Urothelium cell line (cell line): ENCODE data around the gene LMAN1L.
A peak's percentile ranks its signal among the peaks of the same experiment; 100 is the strongest.

Experiments used
- DNase-seq: peaks from one replicate; pipeline ENCODE4 v3.0.0; 2011; ENCODE audit warnings: low spot score, mixed read lengths
- FAIRE-seq: peaks from 2 replicates; lab custom pipeline; 2011; peaks lifted over from hg19 to GRCh38; lab: Jason Lieb, UNC

Gene LMAN1L

GRCh38 chr15:74854453-74855022 is 41.9 kb downstream of the LMAN1L start:
- DNase-seq (no peak), FAIRE-seq (no peak)

- no peak for FAIRE-seq
- DNase-seq: no peak
Observed at GRCh38 chr15:74855857-74856256, 43.2 kb downstream of the LMAN1L start.

- no peak for FAIRE-seq
- no peak for DNase-seq
Observed at GRCh38 chr15:74856537-74856936, 43.9 kb downstream of the LMAN1L start.

- DNase-seq (no peak), FAIRE-seq (no peak)
Observed at GRCh38 chr15:74857082-74857655, 44.5 kb downstream of the LMAN1L start.

- FAIRE-seq (no peak), DNase-seq (no peak)
Observed at GRCh38 chr15:74857671-74858368, 45.2 kb downstream of the LMAN1L start.

- DNase-seq (no peak), FAIRE-seq (no peak)
Observed at GRCh38 chr15:74858369-74858740, 45.7 kb downstream of the LMAN1L start.

- DNase-seq: no peak
- FAIRE-seq: no peak
Observed at GRCh38 chr15:74863239-74864056, 50.8 kb downstream of the LMAN1L start.

- DNase-seq: no peak
- FAIRE-seq: no peak
Observed at GRCh38 chr15:74864296-74864695, 51.7 kb downstream of the LMAN1L start.

GRCh38 chr15:74865316-74865715 is 52.7 kb downstream of the LMAN1L start:
- FAIRE-seq: no peak
- DNase-seq: no peak

GRCh38 chr15:74866090-74866489 is 53.5 kb downstream of the LMAN1L start:
- FAIRE-seq: no peak

GRCh38 chr15:74867466-74868038 is 54.9 kb downstream of the LMAN1L start:
- DNase-seq (no peak), FAIRE-seq (no peak)

More at GRCh38 chr15:74866090-74866489, 53.5 kb downstream of the LMAN1L start:
- DNase-seq: no peak

GRCh38 chr15:74868059-74868458 is 55.4 kb downstream of the LMAN1L start:
- DNase-seq: no peak
- no peak for FAIRE-seq

GRCh38 chr15:74869372-74869725 is 56.7 kb downstream of the LMAN1L start:
- no peak for FAIRE-seq
- no peak for DNase-seq

- DNase-seq (no peak), FAIRE-seq (no peak)
Observed at GRCh38 chr15:74869726-74870407, 57.2 kb downstream of the LMAN1L start.

GRCh38 chr15:74870436-74871215 is 58.0 kb downstream of the LMAN1L start:
- FAIRE-seq (no peak), DNase-seq (no peak)

- FAIRE-seq: no peak
- no peak for DNase-seq
Observed at GRCh38 chr15:74872702-74873035, 60.0 kb downstream of the LMAN1L start.

- DNase-seq (peak; percentile 96), FAIRE-seq (no peak)
Observed at GRCh38 chr15:74873036-74873755, 60.6 kb downstream of the LMAN1L start, which contains the start of gene SCAMP2. TSS of gene SCAMP2 (minus strand) at chr15:74873365. CDS start at chr15:74873255, 110 bp downstream.

- no peak for FAIRE-seq
- DNase-seq: peak; percentile 13
Observed at GRCh38 chr15:74873756-74874424, 61.3 kb downstream of the LMAN1L start.
